ENCODE data around the gene RNU6-9.

The RNU6-9 gene

GRCh38 chr19:855142-855541 is 38.1 kb upstream of the RNU6-9 start:
- Mint-ChIP-seq H3K36me3 (ENCODE audit: low read depth) (no peaks in the 10 kb centered on the region), H3K4me1 (no peaks in the 10 kb centered on the region), H3K9me3 (no peaks in the 10 kb centered on the region), H3K27ac (no peak overlapping the region), H3K4me3 (no peak overlapping the region), H3K27me3 (ENCODE audit: low read depth) (peaks cover 23% of the 10 kb centered on the region)
- no peak for TF ChIP-seq CTCF (IDR thresholded peaks at IDR 0.05; ENCODE audit: unreplicated experiment in 3 of 3)

- Mint-ChIP-seq H3K4me3 (no peak overlapping the region), H3K36me3 (ENCODE audit: low read depth) (no peaks in the 10 kb centered on the region), H3K27me3 (ENCODE audit: low read depth) (peaks cover 23% of the 10 kb centered on the region), H3K27ac (no peak overlapping the region), H3K4me1 (no peaks in the 10 kb centered on the region), H3K9me3 (no peaks in the 10 kb centered on the region)
- TF ChIP-seq CTCF (IDR thresholded peaks at IDR 0.05; ENCODE audit: unreplicated experiment in 3 of 3): no peak
These were observed 37.6 kb upstream of the RNU6-9 start for GRCh38 chr19:855566-856120.

GRCh38 chr19:858284-858683 is 35.0 kb upstream of the RNU6-9 start:
- no peak for TF ChIP-seq CTCF (IDR thresholded peaks at IDR 0.05; ENCODE audit: unreplicated experiment in 3 of 3)
- Mint-ChIP-seq H3K27ac (no peak overlapping the region), H3K27me3 (ENCODE audit: low read depth) (peaks cover 43% of the 10 kb centered on the region), H3K36me3 (ENCODE audit: low read depth) (no peaks in the 10 kb centered on the region), H3K4me3 (no peak overlapping the region), H3K4me1 (no peaks in the 10 kb centered on the region), H3K9me3 (no peaks in the 10 kb centered on the region)

GRCh38 chr19:858868-859843 is 34.1 kb upstream of the RNU6-9 start, which contains the start of gene CFD:
CFD (plus strand) TSS chr19:859664; CDS start chr19:859690, 26 bp downstream.
- TF ChIP-seq CTCF (IDR thresholded peaks at IDR 0.05; ENCODE audit: unreplicated experiment in 3 of 3): no peak
- no peaks in the 10 kb centered on the region for H3K4me1 Mint-ChIP-seq
- H3K27ac Mint-ChIP-seq: no peak within 1 kb of the TSS
- peak within 1 kb of the TSS in 2 of 3 experiments; percentile 10 to 27 for H3K4me3 Mint-ChIP-seq
- no peaks in the 10 kb centered on the region for H3K9me3 Mint-ChIP-seq
- peaks cover 50% of the 10 kb centered on the region for H3K27me3 Mint-ChIP-seq (ENCODE audit: low read depth)
- H3K36me3 Mint-ChIP-seq (ENCODE audit: low read depth): no peaks in the 10 kb centered on the region

- H3K27me3 Mint-ChIP-seq (ENCODE audit: low read depth): peaks cover 53% of the 10 kb centered on the region
- TF ChIP-seq CTCF (IDR thresholded peaks at IDR 0.05; ENCODE audit: unreplicated experiment in 3 of 3): no peak
- no peak overlapping the region for H3K27ac Mint-ChIP-seq
- peak overlapping the region in 1 of 3 experiments; percentile 51 for H3K4me3 Mint-ChIP-seq
- H3K36me3 Mint-ChIP-seq (ENCODE audit: low read depth): peaks cover 7% of the 10 kb centered on the region
- no peaks in the 10 kb centered on the region for H3K4me1 Mint-ChIP-seq
- no peaks in the 10 kb centered on the region for H3K9me3 Mint-ChIP-seq
These were observed 32.0 kb upstream of the RNU6-9 start for GRCh38 chr19:861141-861755.

All from nephron (organoid).